ENCODE measurements around the gene DRC7.
"Not testable (repeated sequence)": the region's sequence is repeated elsewhere in the genome, so short reads cannot be mapped to it uniquely, and the experiment has no call there.

Gene DRC7

DNA sequence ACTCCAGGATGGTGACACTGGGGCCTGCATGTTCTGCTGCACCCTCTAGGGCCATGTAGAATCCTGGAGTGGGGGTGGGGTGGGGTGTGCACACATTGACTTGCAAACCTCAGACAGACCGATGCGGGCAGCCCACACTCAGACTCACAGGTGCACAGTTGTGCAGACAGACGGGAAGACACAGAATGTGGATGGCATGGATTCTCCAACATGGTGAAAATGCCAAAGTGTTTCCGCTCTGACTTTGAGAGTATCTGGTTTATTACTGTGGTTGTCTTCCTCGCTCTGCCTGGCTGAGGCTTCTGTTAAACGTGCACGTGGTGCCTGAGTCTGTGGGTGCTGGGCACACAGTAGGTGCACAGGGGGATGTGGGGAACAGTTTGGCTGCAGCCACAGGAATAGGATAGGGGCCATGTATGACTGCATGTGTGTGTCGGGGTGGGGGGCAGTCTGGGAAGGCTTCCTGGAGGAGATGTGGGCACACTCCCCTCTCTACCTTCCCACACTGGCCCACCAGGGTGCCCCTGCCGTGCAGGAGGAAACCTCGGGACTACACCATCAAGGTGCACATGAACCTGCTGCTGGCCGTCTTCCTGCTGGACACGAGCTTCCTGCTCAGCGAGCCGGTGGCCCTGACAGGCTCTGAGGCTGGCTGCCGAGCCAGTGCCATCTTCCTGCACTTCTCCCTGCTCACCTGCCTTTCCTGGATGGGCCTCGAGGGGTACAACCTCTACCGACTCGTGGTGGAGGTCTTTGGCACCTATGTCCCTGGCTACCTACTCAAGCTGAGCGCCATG, 35.5 kb upstream of the DRC7 start:
- no peak for DNase-seq

GRCh38 chr16:57660715-57661463, 33.7 kb upstream of the DRC7 start:
- no peak for DNase-seq

DNA sequence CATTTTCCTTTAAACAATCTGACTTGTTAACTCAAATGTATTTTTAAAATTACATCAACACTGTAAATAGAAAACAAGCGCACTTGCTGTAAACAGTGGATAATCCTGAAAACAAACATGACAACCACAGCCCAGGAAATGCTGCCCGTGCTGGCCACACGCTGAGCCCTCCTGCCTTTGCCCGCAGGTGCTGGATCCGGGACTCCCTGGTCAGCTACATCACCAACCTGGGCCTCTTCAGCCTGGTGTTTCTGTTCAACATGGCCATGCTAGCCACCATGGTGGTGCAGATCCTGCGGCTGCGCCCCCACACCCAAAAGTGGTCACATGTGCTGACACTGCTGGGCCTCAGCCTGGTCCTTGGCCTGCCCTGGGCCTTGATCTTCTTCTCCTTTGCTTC, 33.1 kb upstream of the DRC7 start:
- DNase-seq: no peak

GRCh38 chr16:57661936-57662906, 32.4 kb upstream of the DRC7 start:
- no peak for DNase-seq

- no peak for DNase-seq
Observed at GRCh38 chr16:57663436-57663835, 31.2 kb upstream of the DRC7 start.

GRCh38 chr16:57663917-57664661, 30.5 kb upstream of the DRC7 start:
- DNase-seq: no peak

DNA sequence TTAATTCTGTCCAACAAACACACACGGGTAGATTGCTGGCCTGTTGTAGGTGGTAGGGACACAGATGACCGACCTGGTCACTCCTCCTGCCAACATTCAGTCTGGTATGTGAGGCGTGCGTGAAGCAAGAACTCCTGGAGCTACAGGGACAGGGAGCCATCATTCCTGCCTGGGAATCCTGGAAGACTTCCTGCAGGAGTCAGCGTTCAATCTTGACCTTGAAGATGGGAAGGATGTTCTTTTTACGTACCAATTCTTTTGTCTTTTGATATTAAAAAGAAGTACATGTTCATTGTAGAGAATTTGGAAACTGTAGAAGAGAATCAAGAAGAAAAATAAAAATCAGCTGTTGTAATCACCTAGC, 30.0 kb upstream of the DRC7 start:
- no peak for DNase-seq

GRCh38 chr16:57665541-57665940, 29.1 kb upstream of the DRC7 start:
- no peak for DNase-seq

GRCh38 chr16:57666353-57667047, 28.1 kb upstream of the DRC7 start:
- DNase-seq: no peak

DNA sequence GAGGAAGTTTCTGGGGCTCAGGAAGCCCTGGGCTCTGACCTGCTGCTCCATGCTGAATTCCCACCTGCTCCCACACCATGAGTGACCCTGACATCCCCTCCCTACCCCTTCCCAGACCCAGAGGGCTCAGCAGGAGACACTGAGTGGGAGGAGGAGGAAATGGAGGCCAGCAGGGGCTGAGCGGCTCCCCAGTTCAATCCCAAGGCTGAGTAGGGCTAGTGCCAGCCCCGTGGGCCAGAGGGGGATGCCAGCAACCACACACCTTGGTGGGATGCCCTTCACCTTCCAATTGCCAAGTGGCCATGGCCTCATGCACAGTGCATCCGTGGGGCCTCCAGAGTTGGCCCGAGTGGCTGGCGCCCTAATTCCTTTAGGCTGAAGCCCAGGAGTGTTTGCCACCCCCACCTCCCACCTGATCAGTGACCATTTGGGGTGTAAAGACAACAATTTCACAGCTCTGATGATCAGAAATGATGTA, 27.5 kb upstream of the DRC7 start:
- DNase-seq: no peak

- DNase-seq: no peak
Observed at GRCh38 chr16:57667526-57668262, 26.9 kb upstream of the DRC7 start.

DNA sequence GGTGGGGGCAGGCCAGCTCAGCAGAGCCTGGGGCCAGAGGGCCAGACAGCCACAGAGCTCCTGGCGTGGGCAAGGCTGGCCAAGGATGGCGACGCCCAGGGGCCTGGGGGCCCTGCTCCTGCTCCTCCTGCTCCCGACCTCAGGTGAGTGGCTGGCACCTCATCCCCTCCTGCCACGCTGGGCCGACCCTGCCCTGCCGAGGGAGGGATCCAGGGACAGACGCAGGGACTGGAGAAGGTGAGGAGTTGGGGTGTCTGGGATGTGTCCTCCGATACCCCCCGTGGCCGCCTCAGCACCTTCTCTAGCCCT, 26.4 kb upstream of the DRC7 start, which contains the start of gene ADGRG3:
Gene ADGRG3, plus strand, starts transcription at position 44 of the 309 bp plus-strand sequence. Its CDS starts 42 bp downstream, at position 86.
- DNase-seq: no peak

GRCh38 chr16:57668630-57669475, 25.8 kb upstream of the DRC7 start:
- DNase-seq: no peak

GRCh38 chr16:57669476-57670162, 25.0 kb upstream of the DRC7 start:
- no peak for DNase-seq

GRCh38 chr16:57670196-57670595, 24.4 kb upstream of the DRC7 start:
- DNase-seq: no peak

- DNase-seq: not testable (repeated sequence)
Observed at GRCh38 chr16:57671451-57671850, 23.2 kb upstream of the DRC7 start.

- DNase-seq: no peak
Observed at GRCh38 chr16:57672416-57672815, 22.2 kb upstream of the DRC7 start.

GRCh38 chr16:57672824-57673223, 21.8 kb upstream of the DRC7 start:
- DNase-seq: no peak

Data from T-helper 2 cell (primary cell).